ENCODE results near the gene SIGLEC11. TPM values are rescaled to one million over a fixed set of nuclear protein-coding genes. Genes with fewer than 3 reads are reported as not detected.

SIGLEC11 gene
- total and polyA plus RNA-seq, 2 of the 13 experiments (the other 11 are each of a cell fraction or from before 2014, with no cell fraction given): not detected

GRCh38 chr19:49978324-49978723, 17.4 kb upstream of the SIGLEC11 start:
- ATAC-seq: no peak
- H3K79me2 ChIP-seq (ENCODE audit: insufficient read depth, low read length): no peaks in the 10 kb centered on the region
- TF ChIP-seq PCBP1 (IDR thresholded peaks at IDR 0.05; ENCODE audit: borderline replicate concordance, low read depth, low read length): no peak
- TF ChIP-seq ZNF639 (CRISPR knock-in tag; conservative IDR thresholded peaks at IDR 0.05): no peak
- no peak for TF ChIP-seq CREBL2 (CRISPR knock-in tag; IDR thresholded peaks at IDR 0.05; ENCODE audit: borderline replicate concordance)
- TF ChIP-seq ZNF580 (CRISPR knock-in tag; IDR thresholded peaks at IDR 0.05; ENCODE audit: borderline replicate concordance, low read depth): no peak
- no peak for TF ChIP-seq MNT (IDR thresholded peaks at IDR 0.05)
- TF ChIP-seq LRRFIP1 (CRISPR knock-in tag; conservative IDR thresholded peaks at IDR 0.05): no peak
- no peak for TF ChIP-seq ZBED4 (CRISPR knock-in tag; IDR thresholded peaks at IDR 0.05; ENCODE audit: borderline replicate concordance)
- TF ChIP-seq ZNF232 (CRISPR knock-in tag; IDR thresholded peaks at IDR 0.05; ENCODE audit: borderline replicate concordance): no peak
- TF ChIP-seq ARID5B (CRISPR knock-in tag; IDR thresholded peaks at IDR 0.05): no peak

More at GRCh38 chr19:49978324-49978723, 17.4 kb upstream of the SIGLEC11 start:
- Histone ChIP-seq H2AFZ (ENCODE audit: low read length) (no peak overlapping the region), H3K9me3 (ENCODE audit: low read length) (no peaks in the 10 kb centered on the region), H3K27ac (ENCODE audit: extremely low read length, insufficient read depth, low read length) (no peak overlapping the region), H3K36me3 (replicated peaks in 1 of 2; ENCODE audit: control insufficient read depth in 1 of 2, insufficient read depth in 2 of 2, low read length in 2 of 2) (peaks cover 0 to 1% of the 10 kb centered on the region in 2 experiments; a peak in 1 of 5 replicates), H3K4me1 (ENCODE audit: insufficient read depth, low read length) (no peaks in the 10 kb centered on the region), H3K4me3 (replicated peaks in 1 of 3; ENCODE audit: insufficient read depth in 1 of 3, low read depth in 2 of 3, low read length in 3 of 3) (no peak overlapping the region), H3K27me3 (ENCODE audit: control insufficient read depth in 1 of 2, insufficient read depth in 2 of 2, low read length in 2 of 2) (no peaks in the 10 kb centered on the region), H3K9ac (ENCODE audit: insufficient read depth, low read depth, low read length) (no peak overlapping the region), H4K20me1 (ENCODE audit: insufficient read depth, low read length) (0 out of 2 replicates have a peak, but pooled peaks cover 3% of the 10 kb centered on the region), H3K4me2 (ENCODE audit: low read depth, low read length) (no peak overlapping the region)
- BruUV-seq (replicated peaks): no TSS peak
- ChIA-PET CTCF (ENCODE audit: low intra/inter-chr PET ratio, low total read pairs) (no interaction called here), POLR2A (no interaction called here)
- intact Hi-C loops (cut with micrococcal nuclease; ENCODE audit: unreplicated experiment): no loop called here
- FAIRE-seq (no peak), DNase-seq (ENCODE audit: low spot score) (no peak)
- WGBS (ENCODE audit: low lambda C conversion rate): 84% methylated on average over 11 of the region's 11 CpGs
- in situ Hi-C loops (cut with HindIII; ENCODE audit: extremely low pct_ligation_motif_present, low pct_unique_long_range_greater_than_20kb): loop anchor here (5.0 kb wide), 1 partner anchor 41 kb away; no protein-coding TSS in a partner anchor
